ENCODE measurements around the gene RASSF6.
"Not testable (repeated sequence)": the region's sequence is repeated elsewhere in the genome, so short reads cannot be mapped to it uniquely, and the experiment has no call there.

Gene RASSF6

GRCh38 chr4:73620115-73620792, at the start of gene RASSF6:
Gene RASSF6, minus strand, starts transcription at chr4:73620436. Its CDS starts 8,641 bp downstream, at chr4:73611795.
- DNase-seq (ENCODE audit: low read depth): no peak

- no peak for DNase-seq (ENCODE audit: low read depth)
Observed at GRCh38 chr4:73669410-73670183, 49.4 kb upstream of the RASSF6 start.

- DNase-seq (ENCODE audit: low read depth): no peak
Observed at GRCh38 chr4:73668782-73669201, 48.6 kb upstream of the RASSF6 start.

GRCh38 chr4:73665924-73666323, 45.7 kb upstream of the RASSF6 start:
- not testable (repeated sequence) for DNase-seq (ENCODE audit: low read depth)

DNA sequence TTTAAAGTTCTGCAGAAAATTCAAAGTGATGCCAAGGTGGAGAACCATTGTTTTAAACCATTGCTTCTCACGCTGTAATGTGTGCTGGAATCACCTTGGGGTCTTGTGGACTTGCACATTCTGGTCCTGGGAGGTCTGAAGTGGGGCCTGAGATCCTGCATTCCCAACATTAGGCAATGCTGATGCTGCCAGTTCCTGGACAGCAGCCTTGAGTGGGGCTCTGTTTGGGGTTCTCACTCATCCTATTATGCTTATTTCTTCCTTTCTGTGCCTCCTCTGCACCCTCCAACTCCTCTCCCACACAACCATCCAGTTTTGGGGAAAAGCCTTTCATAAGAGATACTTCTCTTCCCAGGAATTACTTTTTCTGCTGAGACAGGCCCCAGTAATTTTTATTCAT, 44.2 kb upstream of the RASSF6 start:
- no peak for DNase-seq (ENCODE audit: low read depth)

GRCh38 chr4:73663576-73663975, 43.3 kb upstream of the RASSF6 start:
- no peak for DNase-seq (ENCODE audit: low read depth)

- peak; percentile 86 for DNase-seq (ENCODE audit: low read depth)
Observed at GRCh38 chr4:73662709-73663546, 42.7 kb upstream of the RASSF6 start.

GRCh38 chr4:73661646-73662119, 41.4 kb upstream of the RASSF6 start:
- DNase-seq (ENCODE audit: low read depth): peak; percentile 100

DNA sequence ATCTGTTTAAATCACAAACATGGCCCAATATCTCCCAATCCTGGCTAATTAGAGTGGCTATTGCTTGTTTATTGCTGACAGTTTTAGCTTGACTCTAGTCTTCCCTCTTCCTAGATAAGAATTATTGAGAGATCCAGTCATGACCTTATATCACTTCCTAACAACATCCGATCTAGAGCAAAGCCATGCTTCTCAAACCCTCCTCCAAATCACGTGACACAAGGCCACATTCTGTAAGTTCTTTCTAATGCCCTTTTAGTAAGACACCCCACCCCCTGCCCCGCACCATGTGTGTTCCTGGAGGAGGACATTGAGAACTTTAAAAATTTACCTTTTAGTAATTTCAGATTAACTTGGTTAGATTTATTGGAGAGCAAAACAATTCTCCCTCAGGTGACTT, 40.6 kb upstream of the RASSF6 start:
- DNase-seq (ENCODE audit: low read depth): no peak

DNA sequence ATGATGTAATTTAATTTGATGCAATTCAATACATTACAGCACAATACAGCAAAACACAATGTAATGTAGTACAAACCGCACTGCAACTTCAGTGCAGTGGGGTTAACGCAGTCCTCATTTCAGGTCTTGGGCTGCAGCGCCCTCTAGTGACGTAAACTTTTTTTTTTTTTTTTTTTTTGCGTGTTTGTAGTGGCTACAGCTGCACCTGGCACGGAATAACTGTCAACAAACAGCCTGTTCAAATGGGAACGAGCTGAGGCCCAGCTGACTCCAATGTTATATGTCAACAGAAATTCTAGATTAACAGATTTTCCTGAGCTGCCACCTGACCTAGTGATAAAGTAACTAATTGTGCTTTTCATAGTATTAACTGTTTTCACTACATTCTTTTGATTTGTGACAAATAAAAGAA, 33.5 kb upstream of the RASSF6 start:
- DNase-seq (ENCODE audit: low read depth): peak; percentile 48

DNA sequence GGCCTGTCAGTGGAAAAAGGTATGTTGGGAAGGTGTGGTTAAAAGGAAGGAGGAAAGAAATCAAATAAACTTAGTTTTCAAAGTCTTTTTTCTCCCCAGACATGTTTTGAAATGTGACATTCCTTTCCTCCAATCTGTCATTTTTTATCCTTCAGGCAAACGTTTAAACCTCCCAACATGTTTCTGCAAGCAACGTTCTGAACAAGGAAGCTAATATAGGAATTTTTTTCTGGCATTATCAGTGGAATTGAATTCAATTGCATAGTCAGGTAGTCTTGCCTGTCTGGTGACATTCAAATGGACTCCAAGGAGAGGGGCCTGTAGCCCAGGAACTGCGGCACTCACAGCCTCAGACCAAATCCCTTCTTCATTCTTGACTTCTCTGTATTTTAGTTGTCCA, 30.0 kb upstream of the RASSF6 start:
- DNase-seq (ENCODE audit: low read depth): no peak

DNA sequence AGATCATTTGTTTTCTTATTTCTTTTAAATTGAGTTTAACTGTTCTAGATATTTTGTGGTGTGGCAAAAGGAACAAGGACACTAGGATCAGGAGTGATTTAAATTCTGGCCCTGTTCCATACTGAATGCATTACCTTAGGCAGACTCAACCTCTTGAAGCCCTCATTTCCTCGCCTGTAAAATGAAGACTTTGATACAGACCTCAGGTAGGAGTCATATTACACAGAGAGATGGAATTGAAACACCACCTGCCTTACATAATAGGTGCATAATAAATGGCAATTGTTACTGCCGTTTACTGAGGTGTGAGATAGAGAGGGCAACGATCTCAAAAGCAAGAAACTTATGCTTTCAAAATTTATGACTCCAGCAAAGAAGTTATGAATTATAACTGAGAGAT, 28.2 kb upstream of the RASSF6 start:
- no peak for DNase-seq (ENCODE audit: low read depth)

GRCh38 chr4:73646117-73646516, 25.9 kb upstream of the RASSF6 start:
- DNase-seq (ENCODE audit: low read depth): no peak

GRCh38 chr4:73631565-73632226, 11.5 kb upstream of the RASSF6 start:
- DNase-seq (ENCODE audit: low read depth): no peak

DNA sequence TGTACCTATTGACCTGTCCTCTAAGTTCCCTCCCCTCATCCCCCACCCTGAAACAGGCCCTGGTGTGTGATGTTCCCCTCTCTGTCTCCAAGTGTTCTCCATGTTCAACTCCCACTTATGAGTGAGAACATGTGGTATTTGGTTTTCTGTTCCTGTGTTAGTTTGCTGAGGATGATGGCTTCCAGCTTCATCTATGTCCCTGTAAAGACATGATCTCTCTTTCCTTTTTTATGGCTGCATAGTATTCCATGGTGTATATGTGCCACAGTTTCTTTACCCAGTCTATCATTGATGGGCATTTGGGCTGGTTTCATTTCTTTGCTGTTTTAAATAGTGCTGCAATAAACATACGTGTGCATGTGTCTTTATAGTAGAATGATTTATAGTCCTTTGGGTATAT, 8.6 kb upstream of the RASSF6 start:
- not testable (repeated sequence) for DNase-seq (ENCODE audit: low read depth)

DNA sequence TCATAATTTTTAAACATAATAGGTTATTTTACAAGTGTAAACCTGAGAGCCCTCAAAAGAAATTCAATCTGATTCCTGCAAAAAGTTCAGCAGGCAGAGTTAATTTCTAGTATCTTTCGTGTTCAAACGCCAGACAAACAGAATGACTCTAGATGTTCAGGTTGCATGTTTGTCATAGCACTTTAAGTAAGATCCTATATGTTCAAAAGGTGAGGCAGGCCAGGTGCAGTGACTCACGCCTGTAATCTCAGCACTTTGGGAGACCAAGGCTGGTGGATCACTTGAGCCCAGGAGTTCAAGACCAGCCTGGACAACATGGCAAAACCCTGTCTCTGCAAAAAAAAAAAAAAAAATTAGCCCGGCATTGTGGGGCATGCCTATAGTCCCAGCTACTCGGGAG, 1.1 kb upstream of the RASSF6 start:
- DNase-seq (ENCODE audit: low read depth): no peak

- DNase-seq (ENCODE audit: low read depth): no peak
Observed at GRCh38 chr4:73619346-73619745, 890 bp downstream of the RASSF6 start.

GRCh38 chr4:73617256-73617655, 3.0 kb downstream of the RASSF6 start:
- no peak for DNase-seq (ENCODE audit: low read depth)

DNA sequence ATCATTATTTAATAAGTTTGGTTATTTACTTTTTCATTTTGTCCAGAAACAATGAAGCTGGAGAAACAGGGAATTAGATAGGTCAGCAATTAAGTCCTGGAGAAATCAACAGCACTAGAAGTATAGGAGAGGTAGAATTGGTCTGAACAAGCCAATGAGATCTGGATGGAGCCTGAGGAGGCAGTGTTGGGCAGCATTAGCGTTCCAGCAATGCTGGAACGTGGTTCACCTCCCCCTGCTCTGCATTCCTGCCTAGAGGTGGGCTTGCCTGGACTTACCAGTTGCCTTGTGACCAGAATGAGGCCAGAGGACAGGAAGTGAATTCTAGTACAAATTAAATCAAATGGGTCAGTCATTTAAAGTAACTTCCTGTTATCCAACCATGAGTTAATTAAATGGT, 4.6 kb downstream of the RASSF6 start:
- DNase-seq (ENCODE audit: low read depth): no peak

- DNase-seq (ENCODE audit: low read depth): no peak
Observed at GRCh38 chr4:73614311-73614867, 5.8 kb downstream of the RASSF6 start.

DNA sequence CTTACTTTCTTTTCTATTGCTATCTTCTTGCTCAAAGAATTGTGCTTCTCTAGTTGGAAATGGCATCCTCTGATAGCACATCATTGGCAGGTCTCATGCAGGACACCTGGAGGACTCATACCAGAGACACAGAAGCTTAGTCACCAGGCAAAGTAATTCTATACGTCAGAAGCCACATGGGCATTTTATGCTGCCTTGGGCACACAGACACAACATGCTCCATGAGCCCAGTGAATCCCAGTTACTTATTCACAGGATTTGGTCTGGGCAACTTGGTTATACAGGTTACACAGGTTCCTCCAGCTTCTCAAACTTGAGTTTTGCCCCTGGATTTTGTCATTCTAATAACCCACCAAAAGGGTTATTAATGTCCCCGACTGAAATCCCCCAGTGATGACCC, 7.1 kb downstream of the RASSF6 start:
- no peak for DNase-seq (ENCODE audit: low read depth)

DNA sequence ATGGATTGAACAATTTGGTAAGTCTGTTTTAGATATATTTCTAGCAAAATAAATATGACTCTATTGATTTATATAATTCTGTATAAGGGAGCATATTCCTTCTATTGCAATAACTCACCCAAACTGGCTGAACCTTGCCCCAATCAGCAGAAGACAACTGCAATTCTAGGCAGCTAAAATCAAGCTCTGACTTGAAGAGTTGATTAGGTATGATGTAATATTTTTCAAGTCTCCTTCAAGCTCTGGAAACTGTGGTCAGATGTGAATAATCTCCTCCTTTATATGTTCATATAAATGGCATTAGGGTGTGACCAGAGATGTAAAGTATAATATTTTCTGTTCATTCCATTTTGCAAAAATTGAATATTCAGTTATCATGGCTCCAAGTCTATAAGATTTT, 8.2 kb downstream of the RASSF6 start:
- DNase-seq (ENCODE audit: low read depth): peak; percentile 53

Data from iris pigment epithelial cell (primary cell).